Ureter (tissue), 1 donor: ENCODE data around the gene ACSS1. TPM values are rescaled to one million over a fixed set of nuclear protein-coding genes. Genes with fewer than 3 reads are reported as not detected.

Source experiments
- DNase-seq: peaks from one replicate; pipeline ENCODE4 v3.0.0-alpha.2; 2020; ENCODE audit warnings: low spot score
- total RNA-seq: library from RNA; stranded (reverse); gene quantifications from one replicate; pipeline ENCODE4 v1.2.4, GENCODE V29; 2023
- donor health status: DM: yes; HTN: yes; CAD: no.

ACSS1 gene
- total RNA-seq, 1 donor from 2014 or later: 33.7 TPM

DNA sequence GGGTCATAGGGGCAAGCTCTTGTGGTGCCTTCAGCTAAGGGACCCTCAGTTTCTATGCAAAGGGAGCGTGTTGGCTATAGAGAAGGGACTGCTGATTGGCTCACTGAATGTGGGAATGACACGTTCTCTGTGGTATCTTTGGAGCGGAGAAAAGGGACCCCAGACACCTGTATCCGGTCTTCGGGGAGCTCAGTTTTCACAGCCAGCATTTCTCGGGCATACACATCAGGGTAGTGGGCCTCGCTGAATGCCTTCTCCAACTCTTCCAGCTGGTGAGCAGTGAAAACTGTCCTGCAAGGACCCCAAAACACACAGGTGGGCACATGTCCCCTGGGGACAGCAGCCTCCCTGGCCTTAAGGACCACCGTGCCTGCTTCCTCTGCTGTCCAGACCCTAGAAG lies 20.7 kb upstream of the ACSS1 start:
- no peak for DNase-seq

DNA sequence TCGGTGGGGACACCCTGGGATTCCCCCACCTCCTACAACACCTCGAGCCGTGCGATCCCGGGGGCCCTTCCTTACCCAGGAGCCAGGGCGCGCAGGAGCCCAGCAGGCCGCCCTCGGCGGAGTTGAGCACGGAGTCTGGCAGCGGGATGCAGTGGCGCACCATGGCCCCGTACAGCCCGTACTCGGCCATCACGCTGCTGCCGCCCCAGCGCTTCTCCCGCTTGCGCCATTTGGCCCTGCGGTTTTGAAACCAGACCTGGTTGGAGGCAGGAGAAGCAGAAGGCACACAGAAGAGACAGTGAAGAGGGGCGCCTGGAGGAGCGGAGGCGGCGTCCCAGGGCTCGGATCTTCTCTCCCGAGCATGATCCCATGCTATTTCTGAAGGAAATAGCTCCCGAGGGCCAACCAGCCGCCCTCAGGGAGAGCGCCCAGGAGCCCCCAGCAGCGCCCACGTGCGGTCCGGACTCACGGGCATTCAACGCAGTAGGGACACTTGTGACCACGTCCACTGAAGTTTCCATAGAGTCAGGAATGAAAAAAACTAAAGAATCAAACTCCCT lies 19.8 kb upstream of the ACSS1 start:
- no peak for DNase-seq

DNA sequence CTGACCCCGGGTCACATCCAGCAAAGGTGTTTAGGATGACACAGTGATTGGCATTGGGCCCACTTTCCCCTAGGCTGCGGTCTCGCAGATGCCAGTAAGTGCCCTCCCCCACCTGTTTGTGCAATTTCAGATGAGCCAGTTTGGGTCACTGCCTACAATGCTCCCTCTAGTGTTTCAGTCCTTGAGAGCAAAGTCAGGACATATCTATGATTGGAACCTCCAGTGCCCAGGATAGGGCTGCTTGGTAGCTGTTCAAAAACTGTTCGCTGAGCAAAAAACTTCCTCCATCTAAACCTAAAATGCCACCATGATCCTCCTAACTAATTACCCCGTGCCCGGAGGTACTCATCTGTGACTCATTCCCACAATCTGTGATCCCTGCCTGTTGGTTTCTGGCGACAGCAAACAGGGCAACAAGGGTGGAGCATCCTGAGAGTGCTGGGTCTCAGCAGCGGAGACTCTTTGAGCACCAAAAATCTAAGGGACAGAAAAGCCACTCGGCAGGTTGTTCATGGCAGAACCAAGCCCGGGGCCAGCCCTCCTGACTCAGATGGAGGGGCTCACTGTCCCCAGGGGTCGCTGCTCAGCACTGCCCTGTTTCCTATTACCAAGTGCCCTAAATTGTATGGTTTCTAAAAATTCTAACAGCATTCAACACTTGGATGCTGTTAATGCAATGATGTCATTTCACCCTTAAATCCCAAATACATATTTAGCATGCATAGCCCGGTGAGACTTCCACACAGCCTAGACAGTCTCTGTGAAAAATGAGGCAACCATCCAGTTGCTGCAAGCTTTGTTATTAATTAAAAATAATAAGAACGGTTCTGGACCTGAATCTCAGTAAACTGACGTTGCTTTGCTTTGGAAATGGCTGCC lies 19.0 kb upstream of the ACSS1 start:
- DNase-seq: no peak

DNA sequence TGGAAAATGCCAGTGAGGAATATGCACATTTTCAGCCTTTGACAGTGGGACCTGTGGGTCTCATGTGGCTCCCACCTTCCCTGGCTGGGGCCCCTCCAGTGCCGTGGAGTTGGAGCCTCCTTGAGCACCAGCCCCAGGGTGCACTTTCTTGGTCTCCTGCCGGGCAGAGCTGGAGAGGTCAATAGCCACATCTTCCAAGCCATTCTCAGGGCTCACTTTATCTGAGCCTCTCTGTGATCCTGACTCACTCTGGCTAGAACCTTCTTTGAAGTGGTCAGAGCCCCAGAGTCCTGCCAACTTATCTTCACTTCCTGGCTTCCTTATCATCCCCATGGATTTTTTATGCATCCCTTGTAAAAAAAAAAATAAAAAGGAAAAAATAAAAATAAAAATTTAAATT lies 18.3 kb upstream of the ACSS1 start:
- DNase-seq: no peak

DNA sequence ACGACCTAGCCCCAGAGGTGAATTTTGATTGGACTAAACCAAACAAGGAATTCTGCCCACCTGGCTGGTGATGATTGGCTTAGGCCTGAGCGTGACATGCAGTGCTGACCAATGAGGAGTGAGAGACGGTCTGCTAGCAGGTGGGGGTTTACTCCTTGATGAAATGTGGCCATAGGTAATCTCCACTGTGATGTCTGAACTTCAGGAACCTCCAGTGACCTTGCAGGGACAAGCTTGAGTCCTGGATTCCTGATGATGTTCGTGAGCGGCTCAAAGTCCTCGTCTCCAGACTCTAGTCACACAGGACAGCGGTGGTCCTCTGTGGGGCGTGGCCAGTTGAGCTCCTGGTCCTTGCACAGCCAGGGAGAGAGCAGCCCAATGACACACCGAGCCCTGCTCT lies 15.6 kb upstream of the ACSS1 start:
- DNase-seq: no peak

DNA sequence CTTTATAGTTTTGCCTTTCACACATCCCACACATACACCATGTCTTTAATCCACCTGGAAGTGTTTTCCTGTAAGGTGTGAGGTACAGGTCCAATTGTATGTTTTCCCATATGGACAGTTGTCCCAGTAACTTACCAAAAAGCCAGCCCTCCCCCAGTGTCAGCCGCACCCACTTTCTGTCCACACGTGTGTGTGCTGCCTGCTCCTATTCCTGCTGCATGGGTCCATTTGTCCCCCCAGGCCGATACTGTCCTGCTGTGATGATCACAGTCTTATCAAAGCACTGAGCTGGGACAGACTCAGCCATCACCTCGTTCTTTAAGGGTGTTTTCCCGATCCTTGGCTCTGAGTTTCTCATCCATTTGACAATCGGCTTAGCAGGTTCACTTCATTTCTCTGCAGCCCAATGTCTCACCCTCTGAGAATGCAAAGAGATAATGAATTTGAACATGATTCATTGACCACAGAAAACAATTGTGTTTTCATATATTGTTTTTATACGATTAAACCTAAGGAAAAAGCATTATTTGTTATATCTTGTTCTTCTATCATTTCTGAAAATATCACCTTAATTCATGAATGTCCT lies 14.4 kb upstream of the ACSS1 start:
- DNase-seq: no peak

DNA sequence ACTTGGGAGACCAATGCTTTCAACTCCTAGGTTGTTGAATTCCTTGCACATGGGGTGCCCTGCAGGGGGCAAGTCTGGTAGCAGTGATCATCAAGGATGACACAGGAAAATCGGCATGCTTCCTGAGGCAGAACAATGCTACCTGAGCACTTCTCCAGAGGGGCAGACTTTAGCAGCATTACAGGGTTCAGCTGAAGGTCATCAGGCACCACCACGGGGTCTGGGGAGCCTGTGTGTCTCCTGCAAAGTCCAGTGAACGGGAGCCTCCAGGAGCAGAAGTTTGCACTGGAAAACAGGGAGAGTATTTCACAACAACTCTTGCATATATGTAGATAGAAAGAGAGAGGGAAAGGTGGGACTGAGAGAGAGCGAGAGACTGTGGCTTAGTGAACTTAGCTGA lies 13.8 kb upstream of the ACSS1 start:
- peak; percentile 30 for DNase-seq

DNA sequence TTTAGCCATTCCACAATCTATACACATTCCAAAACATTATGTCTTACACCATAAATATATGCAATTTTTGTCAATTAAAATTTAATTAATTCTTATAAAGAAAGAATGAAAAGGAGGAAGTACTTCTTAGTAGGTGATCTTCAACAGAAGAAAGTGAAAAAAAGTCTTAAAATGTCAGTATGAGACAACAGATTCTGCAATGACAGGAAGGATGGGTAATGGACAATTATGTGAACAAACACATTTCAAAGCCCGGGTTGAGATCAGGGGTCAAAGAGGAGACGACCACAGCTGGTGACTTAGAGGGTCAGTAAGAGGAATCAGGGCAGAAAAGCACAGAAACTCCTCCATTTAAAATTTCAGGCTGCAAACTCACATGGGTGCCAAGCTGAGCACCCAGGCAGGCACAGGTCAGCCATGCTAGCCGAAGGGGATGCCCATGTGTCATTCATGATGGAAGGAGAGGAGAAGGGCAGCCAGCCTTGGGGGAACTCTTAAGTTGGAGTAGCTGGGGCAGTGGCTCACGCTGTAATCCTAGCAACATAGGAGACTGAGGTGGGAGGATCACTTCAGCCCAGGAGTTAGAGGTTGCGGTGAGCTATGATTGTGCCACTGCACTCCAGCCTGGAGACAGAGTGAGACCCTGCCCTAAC lies 13.0 kb upstream of the ACSS1 start:
- DNase-seq: no peak

DNA sequence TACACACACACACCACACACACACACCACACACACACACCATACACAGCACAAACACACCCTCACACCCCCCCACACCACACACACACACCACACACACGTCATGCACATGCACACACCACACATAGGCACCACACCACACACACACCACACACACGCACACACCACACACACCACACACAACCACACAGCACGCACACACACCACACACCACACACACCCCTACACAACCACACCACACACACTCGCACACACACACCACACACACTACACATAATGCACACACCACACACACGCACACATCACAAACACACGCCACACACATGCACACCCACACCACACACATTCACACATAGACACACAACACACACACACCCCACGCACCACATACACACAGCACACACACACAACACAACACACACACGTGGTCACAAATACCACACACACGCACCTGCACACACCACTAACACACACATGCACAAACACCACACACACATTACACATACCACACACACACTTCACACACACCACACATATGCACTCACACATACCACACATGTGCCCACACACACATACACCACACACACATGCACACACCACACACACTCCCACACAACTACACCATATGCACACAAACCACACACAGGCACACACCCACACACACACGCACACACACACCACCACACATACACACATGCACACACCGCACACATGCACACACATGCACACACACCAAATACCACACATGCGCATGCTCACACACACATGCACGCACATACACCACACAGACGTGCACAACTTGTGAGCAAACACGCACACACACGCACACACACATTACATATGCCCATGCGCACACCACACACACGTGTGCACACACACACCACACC lies 9.4 kb upstream of the ACSS1 start:
- no peak for DNase-seq

DNA sequence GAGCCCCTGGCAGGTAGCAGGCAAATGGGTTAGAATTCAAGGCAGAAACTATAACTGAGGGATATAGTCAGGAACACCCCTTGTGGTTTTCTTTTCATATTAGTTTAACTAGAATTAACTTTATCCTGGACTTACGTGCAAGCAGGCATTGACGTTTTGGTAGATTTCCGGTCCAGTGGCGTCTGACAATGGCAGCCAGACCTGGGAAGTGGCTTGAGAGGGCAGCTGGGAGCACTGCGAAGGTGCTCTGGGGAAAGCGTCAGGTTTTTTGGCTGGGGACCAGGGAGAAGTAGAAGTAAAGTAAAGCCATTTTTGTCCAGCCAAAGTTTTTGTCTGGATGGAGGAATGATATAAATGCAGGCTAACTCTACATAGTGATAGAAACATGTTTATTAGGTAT lies 8.4 kb upstream of the ACSS1 start:
- no peak for DNase-seq

DNA sequence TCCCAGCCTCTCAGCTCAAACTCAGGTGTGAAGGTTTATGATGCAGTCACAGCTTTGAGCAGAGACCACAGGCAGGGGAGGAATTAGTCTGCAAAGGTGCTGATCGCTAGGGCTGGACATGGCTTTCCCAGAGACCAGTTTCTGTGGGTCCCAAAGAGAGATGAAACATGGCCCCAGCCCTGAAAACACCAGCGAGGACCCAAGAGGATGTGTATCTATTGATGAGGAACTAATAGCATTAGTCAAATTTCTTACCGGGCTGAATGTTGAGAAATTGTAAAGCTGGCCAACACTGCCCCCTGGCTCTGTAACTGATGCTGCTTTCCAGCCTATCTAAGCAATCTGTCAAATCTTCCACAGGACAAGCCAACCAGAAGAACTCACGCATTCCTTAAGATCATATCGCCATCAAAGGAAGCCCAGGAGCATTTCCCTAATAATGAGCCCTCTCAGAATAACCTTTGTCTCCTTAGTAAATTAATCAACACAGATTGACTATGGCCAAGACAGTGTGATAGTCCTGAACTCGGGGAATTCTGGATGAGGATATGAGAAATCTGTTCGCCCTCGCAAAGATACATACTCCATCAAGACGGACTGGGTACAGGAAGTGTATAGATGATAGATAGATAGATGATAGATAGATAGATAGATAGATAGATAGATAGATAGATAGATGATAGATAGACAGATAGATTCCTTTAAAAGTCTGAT lies 7.8 kb upstream of the ACSS1 start:
- no peak for DNase-seq

DNA sequence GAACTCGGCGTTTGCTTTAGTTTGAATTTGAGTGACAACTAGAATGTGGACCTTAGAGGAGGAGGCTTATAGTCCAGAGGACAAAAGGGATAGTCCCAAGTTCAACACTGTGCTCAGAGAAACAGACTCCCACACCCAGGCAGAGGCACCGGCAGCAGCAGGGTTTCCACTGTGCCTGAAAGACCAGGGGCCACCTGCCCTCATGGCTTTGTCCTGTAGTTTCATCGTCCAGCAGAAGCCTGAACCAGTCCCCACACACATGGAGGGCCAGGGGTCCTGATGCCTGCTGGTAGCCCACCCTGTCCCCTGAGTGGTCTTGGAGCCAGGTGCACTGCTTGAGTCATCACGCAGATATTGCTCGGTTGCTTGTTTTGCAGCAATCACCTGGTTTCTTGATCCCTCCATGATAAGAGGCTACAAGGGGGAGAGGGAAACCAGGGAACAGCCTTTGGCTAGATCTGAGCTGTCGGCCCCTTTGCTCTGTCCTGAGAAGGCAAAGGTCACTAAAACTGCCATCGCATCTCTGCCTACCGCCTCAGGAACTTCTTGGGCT lies 7.2 kb upstream of the ACSS1 start:
- no peak for DNase-seq

DNA sequence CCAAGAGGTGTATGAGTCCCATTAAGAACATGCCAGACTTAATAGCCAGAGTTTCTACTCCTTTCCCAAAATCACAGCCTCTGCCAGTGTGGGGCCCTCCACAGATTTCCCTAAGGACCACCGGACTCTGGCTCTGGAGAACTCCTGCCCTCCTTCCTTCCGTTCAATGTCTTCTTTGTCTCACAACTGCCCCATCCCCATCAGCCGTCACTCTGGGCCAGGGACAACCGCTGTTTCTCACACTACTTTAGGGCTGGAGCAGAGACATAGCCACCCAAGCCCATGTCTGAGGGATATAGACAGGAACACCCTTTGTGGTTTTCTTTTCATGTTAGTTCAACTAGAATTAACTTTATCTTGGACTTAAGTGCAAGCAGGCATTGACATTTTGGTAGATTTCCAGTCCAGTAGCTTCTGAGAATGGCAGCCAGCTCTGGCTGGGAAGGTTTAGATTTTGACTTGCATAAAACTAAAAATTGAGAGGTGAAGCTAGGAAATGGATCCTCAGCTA lies 6.7 kb upstream of the ACSS1 start:
- no peak for DNase-seq

DNA sequence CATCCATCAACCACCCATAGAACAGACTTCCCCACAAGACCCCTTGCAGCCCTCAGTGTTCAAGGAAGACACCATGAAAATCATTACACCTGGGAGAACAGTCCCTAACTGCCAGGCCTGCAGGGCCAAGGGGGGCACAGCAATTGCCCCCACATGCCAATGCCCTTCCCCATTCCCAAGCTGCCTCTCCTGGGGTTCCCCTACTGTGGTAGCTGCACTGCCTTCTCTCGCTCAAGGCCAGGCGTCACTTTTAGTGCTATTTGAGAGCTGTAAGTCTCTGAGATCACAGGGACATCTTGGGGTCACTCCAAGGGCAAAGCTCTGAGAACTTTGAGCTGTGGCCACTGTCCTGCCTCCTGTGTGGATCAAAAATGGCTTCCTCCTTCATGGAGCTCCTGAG lies 6.0 kb upstream of the ACSS1 start:
- DNase-seq: no peak

DNA sequence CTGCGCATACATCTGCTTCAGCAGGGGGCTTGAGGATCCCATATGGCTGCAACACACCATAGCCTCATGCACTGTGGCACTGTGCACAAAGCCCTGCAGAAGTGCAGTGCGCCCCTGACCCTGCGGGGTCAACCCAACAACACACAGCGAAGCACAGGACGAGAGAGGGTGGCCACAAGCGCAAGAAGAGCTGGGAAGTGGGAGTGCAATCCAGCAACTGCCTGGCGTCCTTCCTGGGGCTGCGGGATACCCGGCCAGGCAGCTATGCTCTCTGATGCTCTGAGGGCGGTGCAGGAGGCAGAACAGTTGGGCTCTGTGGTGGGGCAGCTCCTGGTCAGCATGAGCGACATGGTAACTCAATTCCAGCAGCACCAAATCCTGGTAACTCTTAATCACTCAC lies 5.6 kb upstream of the ACSS1 start:
- DNase-seq: no peak

DNA sequence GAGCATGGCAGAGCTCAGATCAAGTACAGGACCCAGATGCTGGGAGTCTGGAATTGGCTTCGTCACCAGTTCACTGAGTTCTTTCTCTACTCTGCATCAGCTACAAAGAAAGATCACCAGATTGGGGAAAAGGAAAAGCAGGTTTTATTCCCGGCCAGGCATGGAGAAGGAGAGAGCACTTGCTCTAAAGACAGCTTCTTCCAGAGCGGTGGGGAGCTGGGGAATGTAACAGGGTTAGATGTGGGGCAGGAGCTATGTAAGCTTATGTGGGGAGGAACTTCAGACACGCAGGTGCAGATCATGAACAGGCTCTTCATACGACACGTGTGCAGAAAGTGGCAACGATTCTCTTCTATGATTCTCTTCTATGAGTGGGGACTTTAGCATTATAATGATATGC lies 4.9 kb upstream of the ACSS1 start:
- no peak for DNase-seq

DNA sequence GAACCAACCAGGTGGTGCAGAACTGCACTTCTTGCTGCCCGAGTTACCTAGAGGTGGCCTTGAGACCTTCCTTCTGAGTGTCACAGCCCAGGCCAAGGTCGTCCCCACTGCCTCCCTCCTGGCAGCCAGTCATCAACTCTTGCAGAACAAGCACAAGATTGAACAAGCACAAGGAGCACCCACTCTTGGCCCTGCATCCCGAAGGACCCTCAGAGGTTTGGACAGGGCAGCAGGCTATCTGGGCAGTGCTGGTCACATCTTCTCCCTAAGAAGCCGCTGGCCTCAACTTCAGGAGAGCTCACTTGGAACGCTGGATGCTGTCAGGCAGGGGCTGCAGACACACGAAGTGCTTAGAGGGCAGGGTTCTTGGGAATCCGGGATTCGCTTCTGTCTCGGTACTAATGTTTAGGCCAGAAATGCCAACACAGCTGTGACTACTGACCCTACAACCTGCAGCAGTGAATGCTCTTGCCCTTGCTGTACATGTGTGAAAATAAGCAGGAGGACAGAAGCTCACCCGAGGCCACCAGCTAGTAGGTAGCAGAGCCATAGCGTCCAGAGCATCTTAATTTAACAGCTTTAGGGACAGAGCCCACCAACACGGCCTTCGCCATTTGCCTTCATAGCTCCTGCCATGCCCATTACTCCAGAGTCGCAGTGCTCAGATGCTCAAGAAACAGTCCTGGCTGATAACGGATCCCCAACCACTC lies 4.0 kb upstream of the ACSS1 start:
- no peak for DNase-seq

DNA sequence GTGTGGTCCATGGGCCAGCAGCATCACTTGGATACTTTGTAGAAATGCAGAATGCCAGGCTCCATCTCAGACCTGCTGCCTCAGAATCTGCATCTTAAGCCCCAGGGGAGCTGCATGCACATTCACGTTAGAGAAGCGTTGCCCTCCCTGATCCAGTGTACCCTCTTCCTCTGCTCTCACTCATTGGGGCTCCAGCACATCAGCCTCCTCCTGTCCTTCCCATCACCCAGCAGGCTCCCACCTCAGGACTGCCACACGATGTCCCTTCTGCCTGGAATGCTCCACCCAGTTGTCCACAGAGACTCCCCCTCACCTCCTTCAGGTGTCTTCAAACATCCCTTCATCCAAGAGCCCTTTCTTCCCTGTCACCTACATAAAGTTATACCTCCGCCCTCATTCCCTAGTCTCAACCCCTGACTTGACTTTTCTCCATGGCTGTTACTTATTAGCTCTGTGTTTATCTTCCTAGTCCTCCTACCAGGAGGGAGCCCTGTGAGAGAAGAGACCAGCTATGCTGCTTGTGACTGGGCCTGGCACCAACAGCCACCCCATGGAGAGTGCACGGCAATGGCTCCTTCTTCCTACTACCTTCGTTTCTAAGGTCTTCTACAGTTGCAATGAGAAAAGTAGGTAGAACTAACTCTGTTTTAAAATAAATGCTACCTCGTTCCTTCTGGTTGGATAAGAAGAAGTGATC lies 3.3 kb upstream of the ACSS1 start:
- DNase-seq: no peak

DNA sequence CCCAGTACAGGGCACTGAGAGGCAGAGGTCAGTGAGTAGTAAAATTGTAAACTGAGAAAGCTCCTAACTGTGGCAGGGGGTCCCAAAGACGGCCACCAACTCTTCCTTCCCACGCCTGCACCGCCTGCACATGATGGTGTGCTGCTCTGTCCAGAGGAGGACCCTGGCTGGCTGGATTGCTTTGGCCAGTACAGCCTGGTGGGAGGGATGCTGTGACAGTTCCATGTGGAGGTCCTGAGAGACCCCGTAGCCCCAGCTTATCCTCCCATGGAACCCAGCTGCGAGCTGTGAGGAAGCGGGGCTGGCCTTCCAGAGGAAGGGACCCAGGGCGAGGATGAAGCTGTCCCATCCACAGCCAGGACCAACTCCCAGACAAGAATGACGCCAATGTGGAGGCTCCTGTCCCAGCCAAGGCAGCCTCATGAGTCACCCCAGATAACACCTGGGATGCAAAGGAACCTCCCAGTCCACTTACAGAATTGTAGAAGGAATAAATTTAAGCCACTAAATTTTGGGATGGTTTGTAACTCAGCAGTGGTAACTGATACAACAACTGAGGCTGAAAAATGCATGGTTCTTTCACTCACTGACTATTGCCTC lies 2.0 kb upstream of the ACSS1 start:
- no peak for DNase-seq
